Natural killer cell (primary cell): ENCODE data around the gene FHL1. TPM values are rescaled to one million over a fixed set of nuclear protein-coding genes. Genes with fewer than 3 reads are reported as not detected.

Source experiments
- ATAC-seq, 3 donors: fragments of 150-1000 bp in 2 of 3; fragments of 200-7000 bp in 1 of 3; cut with Tn5 transposase; 1 replicate in 1 of 3; 2 replicates in 2 of 3; pipeline ENCODE4 v1.10.0; 2021; ENCODE audit warnings: mild to moderate bottlenecking in 2 of 3, moderate library complexity in 2 of 3
- DNase-seq, 2 donors: peaks; one replicate each; pipeline versions ENCODE4 v3.0.0 to v3.0.0-alpha.2; 2013 to 2021; ENCODE audit warnings: mixed read lengths in 1 of 2
- H3K27ac ChIP-seq: one replicate; pipeline ENCODE4 v1.5.1; 2013; ENCODE audit warnings: mild to moderate bottlenecking, low read length
- H3K27me3 ChIP-seq: one replicate; pipeline ENCODE4 v1.6.1; 2013; ENCODE audit warnings: low read length; ENCODE audit not compliant: control insufficient read depth, insufficient read depth
- H3K36me3 ChIP-seq: one replicate; pipeline ENCODE4 v1.6.1; 2013; ENCODE audit warnings: low read length; ENCODE audit not compliant: control insufficient read depth, insufficient read depth
- H3K4me1 ChIP-seq: one replicate; pipeline ENCODE4 v1.6.1; 2013; ENCODE audit warnings: low read length; ENCODE audit not compliant: control insufficient read depth, insufficient read depth
- H3K4me3 ChIP-seq: one replicate; pipeline ENCODE4 v1.5.1; 2013; ENCODE audit warnings: low read length
- H3K9me3 ChIP-seq: one replicate; pipeline ENCODE4 v1.6.1; 2013; ENCODE audit warnings: low read length; ENCODE audit not compliant: control insufficient read depth, insufficient read depth
- H3K27ac Mint-ChIP-seq, 2 donors: one replicate each; pipeline ENCODE4 v1.8.0; 2022; ENCODE audit warnings: mild to moderate bottlenecking in 2 of 2, mixed read lengths in 2 of 2, moderate library complexity in 1 of 2
- H3K27me3 Mint-ChIP-seq, 2 donors: one replicate each; pipeline ENCODE4 v1.8.0; 2022; ENCODE audit warnings: low read depth in 2 of 2, mixed read lengths in 2 of 2
- H3K36me3 Mint-ChIP-seq: one replicate; pipeline ENCODE4 v1.8.0; 2022; ENCODE audit warnings: mixed read lengths
- H3K4me1 Mint-ChIP-seq, 2 donors: one replicate each; pipeline ENCODE4 v1.8.0; 2022; ENCODE audit warnings: mixed read lengths in 2 of 2
- H3K4me3 Mint-ChIP-seq: one replicate; pipeline ENCODE4 v1.8.0; 2022; ENCODE audit warnings: mild to moderate bottlenecking, moderate library complexity, mixed read lengths
- H3K9me3 Mint-ChIP-seq, 2 donors: one replicate each; pipeline ENCODE4 v1.8.0; 2022; ENCODE audit warnings: mixed read lengths in 2 of 2
- CTCF ChIP-seq: fragments of 200-600 bp; IDR thresholded peaks from one replicate; pipeline ENCODE4 v1.8.0; 2022; ENCODE audit warnings: antibody characterized with exemption
- WGBS: methylation state at CpG from one replicate; pipeline ENCODE4 v1.1.7; 2013; ENCODE audit warnings: missing lambda C conversion rate; ENCODE audit not compliant: insufficient coverage; 5-methylcytosine and 5-hydroxymethylcytosine counted together
- intact Hi-C: fragments of 100-400 bp; cut with micrococcal nuclease; formaldehyde crosslinking; loops from one replicate; pipeline ENCODE4 v1.14.2; 2022
- total RNA-seq, 4 donors: library from RNA; stranded (reverse); fragments of 120-200 nt in 1 of 4; gene quantifications; one replicate each; pipeline versions ENCODE4 v1.2.3 to v1.2.4, GENCODE V29; 2013 to 2022

The FHL1 gene
- total RNA-seq, 3 donors from 2014 or later (not counting 1 experiment from before 2014, with no cell fraction given): 3.2 to 5.7 (median 3.7) TPM

- Mint-ChIP-seq H3K9me3 (no peaks in the 10 kb centered on the region), H3K36me3 (no peaks in the 10 kb centered on the region), H3K27me3 (no peaks in the 10 kb centered on the region), H3K27ac (no peak overlapping the region), H3K4me1 (peaks cover 0 to 4% of the 10 kb centered on the region in 2 donors), H3K4me3 (no peak overlapping the region)
- Histone ChIP-seq H3K27ac (no peak overlapping the region), H3K4me3 (no peak overlapping the region), H3K9me3 (no peaks in the 10 kb centered on the region), H3K4me1 (peaks cover 8% of the 10 kb centered on the region), H3K36me3 (no peaks in the 10 kb centered on the region), H3K27me3 (no peaks in the 10 kb centered on the region)
- intact Hi-C loops: no loop called here
- DNase-seq (no peak), ATAC-seq (no peak)
- TF ChIP-seq CTCF: no peak
- WGBS: 91% methylated on average over 17 of the region's 17 CpGs
Observed at GRCh38 chrX:136212557-136213111, 65.3 kb downstream of the FHL1 start.

- H3K27ac ChIP-seq: no peak overlapping the region
- no peaks in the 10 kb centered on the region for H3K27me3 ChIP-seq
- H3K9me3 ChIP-seq: no peaks in the 10 kb centered on the region
- H3K4me1 ChIP-seq: peaks cover 3% of the 10 kb centered on the region
- Mint-ChIP-seq H3K27ac (no peak overlapping the region), H3K4me1 (no peaks in the 10 kb centered on the region), H3K4me3 (no peak overlapping the region), H3K27me3 (no peaks in the 10 kb centered on the region), H3K9me3 (no peaks in the 10 kb centered on the region), H3K36me3 (no peaks in the 10 kb centered on the region)
- ATAC-seq (no peak), DNase-seq (no peak)
- peaks cover 4% of the 10 kb centered on the region for H3K36me3 ChIP-seq
- 85% methylated on average over 7 of the region's 7 CpGs for WGBS
- intact Hi-C loops: no loop called here
- TF ChIP-seq CTCF: no peak
- no peak overlapping the region for H3K4me3 ChIP-seq
Observed at GRCh38 chrX:136214551-136214950, 67.2 kb downstream of the FHL1 start.

- TF ChIP-seq CTCF: no peak
- no peak for ATAC-seq
- no peak overlapping the region for H3K27ac Mint-ChIP-seq
- Histone ChIP-seq H3K27me3 (no peaks in the 10 kb centered on the region), H3K36me3 (peaks cover 8% of the 10 kb centered on the region), H3K4me3 (no peak overlapping the region), H3K9me3 (no peaks in the 10 kb centered on the region), H3K4me1 (no peaks in the 10 kb centered on the region), H3K27ac (no peak overlapping the region)
- no peaks in the 10 kb centered on the region for H3K9me3 Mint-ChIP-seq
- H3K36me3 Mint-ChIP-seq: no peaks in the 10 kb centered on the region
- H3K4me1 Mint-ChIP-seq: no peaks in the 10 kb centered on the region
- H3K4me3 Mint-ChIP-seq: no peak overlapping the region
- intact Hi-C loops: no loop called here
- no peaks in the 10 kb centered on the region for H3K27me3 Mint-ChIP-seq
- no peak for DNase-seq
Observed at GRCh38 chrX:136215559-136215958, 68.2 kb downstream of the FHL1 start.

- H3K9me3 ChIP-seq: no peaks in the 10 kb centered on the region
- no peak overlapping the region for H3K4me3 Mint-ChIP-seq
- peaks cover 28% of the 10 kb centered on the region for H3K36me3 ChIP-seq
- no peak for TF ChIP-seq CTCF
- no peak overlapping the region for H3K27ac ChIP-seq
- 100% methylated on average over 3 of the region's 5 CpGs for WGBS
- H3K27me3 ChIP-seq: no peaks in the 10 kb centered on the region
- no peak for ATAC-seq
- intact Hi-C loops: no loop called here
- H3K4me3 ChIP-seq: no peak overlapping the region
- H3K4me1 Mint-ChIP-seq: no peaks in the 10 kb centered on the region
- no peak for DNase-seq
- no peaks in the 10 kb centered on the region for H3K9me3 Mint-ChIP-seq
- no peak overlapping the region for H3K27ac Mint-ChIP-seq
- no peaks in the 10 kb centered on the region for H3K4me1 ChIP-seq
- no peaks in the 10 kb centered on the region for H3K27me3 Mint-ChIP-seq
- no peaks in the 10 kb centered on the region for H3K36me3 Mint-ChIP-seq
Observed at GRCh38 chrX:136219893-136220292, 72.6 kb downstream of the FHL1 start.
